ENCODE results near the gene IGFBP7.

- TF ChIP-seq EZH2 (IDR thresholded peaks at IDR 0.05; ENCODE audit: insufficient read depth, poor library complexity, severe bottlenecking) (no peak), EZH2phosphoT487 (IDR thresholded peaks at IDR 0.05; ENCODE audit: insufficient read depth, low read depth) (no peak)
Observed at GRCh38 chr4:57078685-57079521, 31.3 kb downstream of the IGFBP7 start.
